ENCODE data around the gene KCTD8. TPM values are rescaled to one million over a fixed set of nuclear protein-coding genes. Genes with fewer than 3 reads are reported as not detected.

The KCTD8 gene
- total and polyA plus RNA-seq, 7 donors, result 0.56 to 2.3 (median 0.91) TPM; not detected in 1

DNA sequence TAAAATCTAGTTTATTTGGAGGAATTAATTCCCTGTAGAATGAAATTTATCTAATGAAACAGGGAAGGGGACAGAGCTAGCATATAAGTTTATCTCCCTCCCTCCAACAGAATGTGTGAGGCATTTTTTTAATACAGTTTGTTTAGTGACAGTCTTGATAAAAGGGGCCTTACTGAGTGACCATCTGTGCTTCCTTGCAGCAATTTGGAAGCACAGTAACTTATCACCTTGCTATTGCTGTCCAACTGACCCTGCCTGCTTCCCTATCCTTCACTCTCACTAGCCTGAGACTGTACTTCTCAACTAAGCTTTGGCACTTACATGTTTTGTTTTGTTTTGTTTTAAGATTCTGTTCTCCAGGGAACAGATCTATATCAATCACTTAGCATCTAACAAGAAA, 31.1 kb upstream of the KCTD8 start:
- H3K36me3 ChIP-seq (ENCODE audit: insufficient read depth in 1 of 2, low read depth in 1 of 2), result no peaks in the 10 kb centered on the region
- H3K4me3 ChIP-seq, result no peak overlapping the region
- TF ChIP-seq, protein P1, sequence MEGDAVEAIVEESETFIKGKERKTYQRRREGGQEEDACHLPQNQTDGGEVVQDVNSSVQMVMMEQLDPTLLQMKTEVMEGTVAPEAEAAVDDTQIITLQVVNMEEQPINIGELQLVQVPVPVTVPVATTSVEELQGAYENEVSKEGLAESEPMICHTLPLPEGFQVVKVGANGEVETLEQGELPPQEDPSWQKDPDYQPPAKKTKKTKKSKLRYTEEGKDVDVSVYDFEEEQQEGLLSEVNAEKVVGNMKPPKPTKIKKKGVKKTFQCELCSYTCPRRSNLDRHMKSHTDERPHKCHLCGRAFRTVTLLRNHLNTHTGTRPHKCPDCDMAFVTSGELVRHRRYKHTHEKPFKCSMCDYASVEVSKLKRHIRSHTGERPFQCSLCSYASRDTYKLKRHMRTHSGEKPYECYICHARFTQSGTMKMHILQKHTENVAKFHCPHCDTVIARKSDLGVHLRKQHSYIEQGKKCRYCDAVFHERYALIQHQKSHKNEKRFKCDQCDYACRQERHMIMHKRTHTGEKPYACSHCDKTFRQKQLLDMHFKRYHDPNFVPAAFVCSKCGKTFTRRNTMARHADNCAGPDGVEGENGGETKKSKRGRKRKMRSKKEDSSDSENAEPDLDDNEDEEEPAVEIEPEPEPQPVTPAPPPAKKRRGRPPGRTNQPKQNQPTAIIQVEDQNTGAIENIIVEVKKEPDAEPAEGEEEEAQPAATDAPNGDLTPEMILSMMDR (IDR thresholded peaks at IDR 0.05), result no peak
- H3K9me3 ChIP-seq, result no peaks in the 10 kb centered on the region
- intact Hi-C loops (cut with DNase I), result no loop called here
- ATAC-seq, result no peak
- no peak overlapping the region for H3K27ac ChIP-seq
- H3K4me1 ChIP-seq, result no peaks in the 10 kb centered on the region
- H3K27me3 ChIP-seq (ENCODE audit: insufficient read depth in 3 of 3, low read length in 2 of 3), result no peaks in the 10 kb centered on the region
- DNase-seq, result no peak

DNA sequence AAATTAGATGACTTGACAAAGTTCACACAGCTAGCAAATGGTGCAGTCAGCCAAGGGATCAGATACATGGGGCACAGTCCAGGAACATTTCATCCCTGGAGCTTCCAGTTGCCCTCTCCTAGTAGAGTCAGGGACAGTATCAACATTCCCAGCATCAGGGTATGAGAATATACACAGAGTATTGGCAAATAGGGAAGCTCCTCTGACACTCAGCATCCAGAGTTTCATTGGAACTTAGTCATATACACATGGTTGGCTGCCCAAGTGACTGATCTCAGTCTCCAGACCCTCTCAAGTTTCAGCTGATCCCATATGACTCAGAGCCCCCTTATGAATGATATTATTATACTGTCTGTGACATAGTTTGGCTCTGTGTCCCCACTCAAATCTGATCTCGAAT, 13.7 kb upstream of the KCTD8 start:
- H3K4me3 ChIP-seq, result no peak overlapping the region
- H3K9me3 ChIP-seq, result peaks cover 3% of the 10 kb centered on the region
- H3K4me1 ChIP-seq, result no peaks in the 10 kb centered on the region
- DNase-seq (no peak), ATAC-seq (peak; percentile 79 to 93 (median 82))
- WGBS, 3 donors, result 11 to 26% (median 19%) methylated on average over 1 of the region's 1 CpG
- no peak overlapping the region for H3K27ac ChIP-seq
- TF ChIP-seq, protein P1 (IDR thresholded peaks at IDR 0.05), result no peak
- no peaks in the 10 kb centered on the region for H3K36me3 ChIP-seq (ENCODE audit: insufficient read depth in 1 of 2, low read depth in 1 of 2)
- intact Hi-C loops (cut with DNase I), result no loop called here
- H3K27me3 ChIP-seq (ENCODE audit: insufficient read depth in 3 of 3, low read length in 2 of 3), result no peaks in the 10 kb centered on the region

- TF ChIP-seq, protein P1 (IDR thresholded peaks at IDR 0.05), result no peak
- 1% methylated on average over 83 to 110 of the region's 110 CpGs for WGBS, 3 donors
- intact Hi-C loops (cut with DNase I), result loop anchor here in 1 of 2 donors (5.0 kb wide), 2 partner anchors 44 to 184 kb away; no protein-coding TSS in a partner anchor
Observed at GRCh38 chr4:44447563-44448504, 775 bp downstream of the KCTD8 start.

DNA sequence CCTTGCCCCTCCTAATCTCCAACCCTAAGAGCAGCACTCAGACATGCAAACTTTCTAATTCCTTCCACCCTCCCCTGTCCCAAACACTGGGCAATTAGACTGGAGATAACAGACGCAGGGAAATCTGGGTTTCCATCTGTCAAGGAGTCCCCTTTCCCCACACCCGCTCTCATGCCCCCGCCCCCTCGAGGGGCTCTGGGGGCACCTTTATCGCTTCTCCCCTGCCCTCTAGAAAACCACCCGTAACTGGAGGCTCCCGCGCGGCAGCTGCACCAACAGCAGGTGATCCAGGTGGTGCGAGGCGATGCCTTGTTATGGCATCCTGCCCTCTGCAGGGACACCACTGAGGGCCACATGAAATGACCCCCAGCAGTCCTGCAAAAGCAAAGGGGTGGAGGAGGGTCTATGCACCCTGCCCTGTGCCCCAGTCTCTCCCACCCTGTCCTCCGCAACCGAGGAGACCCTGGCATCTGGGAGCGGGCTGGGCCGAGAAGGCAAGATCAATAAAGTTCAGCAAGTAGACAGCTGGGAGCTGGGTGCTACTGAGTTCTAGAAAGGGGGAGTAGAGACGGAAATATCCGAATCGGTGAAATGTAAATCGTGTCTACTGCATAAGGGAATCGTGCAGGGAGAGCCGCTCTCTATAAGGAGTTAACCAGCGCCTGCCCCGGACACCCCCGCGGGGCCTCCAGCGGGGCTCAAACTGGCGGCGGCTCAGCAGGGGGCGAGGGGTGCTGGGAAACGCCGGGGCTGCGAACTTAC, 1.6 kb downstream of the KCTD8 start:
- DNase-seq, result peak in 1 of 2 donors; percentile 52
- H3K27ac ChIP-seq, result peak overlapping the region; percentile 90

More at GRCh38 chr4:44447563-44448504, 775 bp downstream of the KCTD8 start:
- H3K9me3 ChIP-seq, result no peaks in the 10 kb centered on the region
- peaks cover 0 to 5% (median 0%) of the 10 kb centered on the region in 3 donors for H3K27me3 ChIP-seq (ENCODE audit: insufficient read depth in 3 of 3, low read length in 2 of 3)
- no peaks in the 10 kb centered on the region for H3K4me1 ChIP-seq
- DNase-seq (peak; percentile 39 to 69), ATAC-seq (peak; percentile 59 to 71 (median 64))
- H3K27ac ChIP-seq, result peak overlapping the region; percentile 90
- H3K4me3 ChIP-seq, result peak overlapping the region; percentile 81
- no peaks in the 10 kb centered on the region for H3K36me3 ChIP-seq (ENCODE audit: insufficient read depth in 1 of 2, low read depth in 1 of 2)

More for the DNA sequence above, 1.6 kb downstream of the KCTD8 start:
- peaks cover 0 to 2% (median 0%) of the 10 kb centered on the region in 3 donors for H3K27me3 ChIP-seq (ENCODE audit: insufficient read depth in 3 of 3, low read length in 2 of 3)
- H3K4me3 ChIP-seq, result peak overlapping the region; percentile 81
- TF ChIP-seq, protein P1 (IDR thresholded peaks at IDR 0.05), result no peak
- ATAC-seq, result no peak
- WGBS, 3 donors, result 1 to 2% (median 2%) methylated on average over 32 of the region's 32 CpGs
- no peaks in the 10 kb centered on the region for H3K36me3 ChIP-seq (ENCODE audit: insufficient read depth in 1 of 2, low read depth in 1 of 2)
- no peaks in the 10 kb centered on the region for H3K9me3 ChIP-seq
- intact Hi-C loops (cut with DNase I), result loop anchor here in 1 of 2 donors (5.0 kb wide), 2 partner anchors 45 to 185 kb away; no protein-coding TSS in a partner anchor
- H3K4me1 ChIP-seq, result no peaks in the 10 kb centered on the region

Data from psoas muscle (tissue), 8 donors.